Ovary (tissue), 3 donors: ENCODE results near the gene NT5C.

Experiments
- CTCF ChIP-seq, 3 donors: fragments of 450-650 bp in 2 of 3; fragments of 200-600 bp in 1 of 3; IDR thresholded peaks; one replicate each; pipeline versions ENCODE4 v1.5.1 to v1.8.0; 2016 to 2022; ENCODE audit warnings: antibody characterized with exemption in 3 of 3, mild to moderate bottlenecking in 1 of 3
- EP300 ChIP-seq: sonication (generic); formaldehyde crosslinking; IDR thresholded peaks from one replicate; pipeline ENCODE4 v1.6.1; 2017; ENCODE audit warnings: antibody characterized with exemption
- POLR2A ChIP-seq: fragments of 450-650 bp; IDR thresholded peaks from one replicate; pipeline ENCODE4 v1.6.1; 2017; ENCODE audit warnings: antibody characterized with exemption, mild to moderate bottlenecking, moderate library complexity
- donor health status: DM: no; HTN: no; CAD: no.

- TF ChIP-seq CTCF (IDR thresholded peaks at IDR 0.05) = no peak
- no peak for TF ChIP-seq POLR2A
- TF ChIP-seq EP300 = no peak
Observed at GRCh38 chr17:75153780-75154194, 22.2 kb upstream of the NT5C start.
